Stimulated activated CD4-positive, alpha-beta T cell treated with anti-CD3 and anti-CD28 coated beads, TNF-alpha, amount 100 ng/mL, for 24 hours (primary cell): Measurements from ENCODE around the gene LRRC8D.

Experiments used
- DNase-seq, 3 experiments: peaks; one replicate each; pipeline ENCODE4 v3.0.0-alpha.2; 2020; ENCODE audit warnings: low read depth in 3 of 3

Gene LRRC8D

GRCh38 chr1:89870998-89871397 is 50.2 kb downstream of the LRRC8D start:
- no peak for DNase-seq

- DNase-seq: no peak
Observed at GRCh38 chr1:89871768-89872473, 51.1 kb downstream of the LRRC8D start.

- DNase-seq: no peak
Observed at GRCh38 chr1:89872567-89872966, 51.7 kb downstream of the LRRC8D start.

- no peak for DNase-seq
Observed at GRCh38 chr1:89873288-89873687, 52.5 kb downstream of the LRRC8D start.

GRCh38 chr1:89873770-89874169 is 52.9 kb downstream of the LRRC8D start:
- DNase-seq: no peak

DNA sequence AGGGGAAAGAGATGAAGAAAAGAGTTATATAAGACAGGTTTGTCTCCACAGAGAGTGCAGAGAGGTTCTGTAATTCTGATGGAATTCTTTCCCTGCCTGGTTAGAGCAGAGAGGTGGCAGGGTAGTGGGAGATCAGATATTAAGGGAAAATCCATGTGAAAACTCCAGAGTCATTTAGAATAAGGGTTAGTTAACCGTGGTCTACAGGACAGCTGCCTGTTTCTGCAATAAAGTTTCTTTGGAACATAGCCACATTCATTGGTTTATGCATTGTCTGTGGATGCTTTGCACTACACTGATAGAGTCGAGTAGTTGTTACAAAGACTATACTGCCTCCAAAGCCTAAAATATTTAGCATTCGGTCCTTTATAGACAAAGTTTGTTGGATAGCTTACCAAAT is 55.6 kb downstream of the LRRC8D start:
- DNase-seq: no peak

DNA sequence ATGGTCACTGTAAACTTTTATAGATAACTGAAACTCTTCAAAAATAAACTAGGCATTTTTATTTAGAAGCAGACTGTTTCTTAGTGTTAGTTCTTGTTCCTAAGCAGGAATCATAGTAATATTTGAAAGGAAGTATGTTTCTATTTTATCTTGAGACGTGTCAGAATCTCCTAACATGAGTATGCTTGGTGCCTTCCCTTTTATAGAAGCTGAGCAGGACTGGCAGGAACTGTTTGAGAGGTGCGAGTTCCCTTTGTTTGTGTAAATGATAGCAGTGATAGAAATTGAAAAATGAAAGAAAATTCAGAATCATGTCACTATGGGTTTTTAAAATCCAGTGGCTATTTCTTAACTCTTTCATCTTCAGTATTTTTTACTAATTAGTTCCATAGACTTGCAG is 56.9 kb downstream of the LRRC8D start:
- DNase-seq: no peak

DNA sequence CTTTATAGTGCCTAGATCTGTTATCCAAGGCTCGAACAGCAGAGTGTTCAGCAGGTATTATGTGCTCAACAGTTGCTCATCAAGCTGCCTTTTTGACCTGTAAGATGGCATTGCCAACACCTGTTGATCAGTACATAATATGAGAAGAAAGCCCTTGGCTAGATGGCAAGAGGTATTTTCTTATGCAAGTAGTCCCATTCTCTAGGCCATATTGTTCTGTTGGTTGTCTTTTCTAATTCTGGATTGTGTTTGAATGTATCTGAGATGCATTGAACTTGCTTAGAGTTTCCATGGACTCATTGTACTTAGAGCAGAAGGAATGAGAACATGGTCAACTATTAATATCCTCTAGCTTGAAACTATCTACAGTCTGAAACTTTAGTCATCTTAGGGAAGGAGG is 57.4 kb downstream of the LRRC8D start:
- DNase-seq: no peak

DNA sequence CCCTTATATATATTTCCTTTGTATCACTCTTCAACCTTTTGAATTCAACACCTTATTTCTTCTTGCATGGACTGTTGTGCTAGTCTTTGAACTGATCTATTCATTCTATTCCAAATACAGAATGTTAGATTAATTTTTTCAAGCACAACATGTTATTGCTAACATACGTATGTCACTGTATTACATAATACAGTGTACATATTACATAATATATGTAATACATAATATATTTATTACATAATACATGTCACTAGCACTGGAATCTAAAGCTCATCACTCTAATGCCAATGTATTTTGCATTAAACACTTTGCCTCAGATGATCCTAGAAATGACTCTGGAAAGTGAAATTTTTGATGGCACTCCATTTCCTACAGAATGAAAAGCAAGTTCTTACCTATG is 59.8 kb downstream of the LRRC8D start:
- DNase-seq: no peak

DNA sequence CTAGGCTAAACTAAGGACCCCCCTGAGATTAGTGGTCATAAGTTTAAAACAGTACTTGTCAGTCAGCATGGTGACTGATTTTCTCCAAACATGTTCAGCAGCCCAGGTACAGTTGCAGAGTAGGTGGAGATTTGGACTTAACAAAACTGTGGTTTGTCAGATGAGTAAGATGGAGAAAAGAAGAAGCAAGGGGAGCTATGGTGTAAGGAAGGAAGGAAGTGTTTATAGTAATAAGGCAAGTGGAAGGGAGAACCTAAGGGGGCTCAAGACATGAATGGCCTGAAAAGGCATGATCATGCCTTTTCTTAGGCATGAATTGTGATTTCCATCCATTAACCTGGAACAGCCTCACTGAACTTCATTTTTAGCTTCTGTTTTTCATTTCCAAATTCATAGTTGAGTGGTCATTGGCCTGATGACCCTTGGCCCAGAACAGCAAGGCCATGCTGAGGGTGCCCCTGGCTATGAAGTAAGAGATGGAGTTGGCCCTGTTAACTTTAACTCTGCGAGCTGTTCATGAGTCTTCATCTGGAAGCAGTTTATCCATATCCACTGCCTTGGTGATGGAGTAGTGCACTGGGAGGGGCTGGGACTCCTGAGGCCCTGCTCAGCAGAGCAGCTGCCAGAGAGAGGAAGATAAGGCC is 60.7 kb downstream of the LRRC8D start:
- DNase-seq: no peak

GRCh38 chr1:89882348-89883029 is 61.7 kb downstream of the LRRC8D start:
- DNase-seq: no peak

GRCh38 chr1:89883030-89883379 is 62.2 kb downstream of the LRRC8D start:
- no peak for DNase-seq

GRCh38 chr1:89884718-89885596 is 64.1 kb downstream of the LRRC8D start:
- no peak for DNase-seq

GRCh38 chr1:89887270-89887669 is 66.4 kb downstream of the LRRC8D start:
- DNase-seq: no peak

GRCh38 chr1:89887713-89888112 is 66.9 kb downstream of the LRRC8D start:
- no peak for DNase-seq

GRCh38 chr1:89888480-89889322 is 67.9 kb downstream of the LRRC8D start:
- no peak for DNase-seq

DNA sequence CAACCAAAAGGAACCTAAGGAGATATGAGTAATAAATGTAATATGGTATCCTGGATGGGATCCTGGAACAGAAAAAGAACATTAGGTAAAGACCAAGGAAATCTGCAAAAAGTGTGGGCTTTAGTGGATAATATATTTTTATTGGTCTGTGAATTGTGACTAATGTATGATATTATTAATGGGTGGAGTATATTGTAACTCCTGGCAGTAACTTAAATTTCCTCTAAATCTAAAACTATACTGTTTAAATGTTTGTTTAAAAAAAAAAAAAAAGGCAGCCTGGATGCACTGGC is 68.4 kb downstream of the LRRC8D start:
- DNase-seq: no peak

DNA sequence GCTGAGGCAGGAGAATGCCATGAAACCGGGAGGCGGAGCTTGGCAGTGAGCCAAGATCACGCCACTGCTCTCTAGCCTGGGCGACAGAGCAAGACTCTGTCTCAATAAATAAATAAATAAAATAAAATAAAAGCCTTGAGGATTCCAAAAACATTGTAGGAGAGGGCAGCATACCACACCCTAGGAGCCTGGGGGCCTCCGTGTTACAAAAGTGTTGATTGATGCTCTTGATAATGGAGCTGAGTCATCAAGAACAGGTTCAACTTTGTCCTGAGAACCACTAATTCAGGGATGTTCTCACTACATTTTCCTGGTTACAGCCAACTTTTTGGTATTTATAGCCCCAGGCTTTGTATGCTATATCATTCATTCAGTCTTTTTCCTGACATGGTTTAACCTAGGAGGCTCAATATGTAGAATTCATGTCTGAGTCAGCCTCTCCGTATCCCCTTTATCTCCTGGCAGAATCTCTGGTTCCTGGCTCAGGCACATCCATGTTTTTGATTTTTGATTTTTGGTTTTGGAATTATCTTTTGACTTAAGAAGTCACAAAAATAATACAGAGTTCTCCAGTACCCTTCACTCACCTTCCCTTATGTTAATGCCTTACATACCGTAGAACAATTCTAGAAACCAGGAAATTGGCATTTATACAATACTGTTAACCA is 69.4 kb downstream of the LRRC8D start:
- no peak for DNase-seq

GRCh38 chr1:89892816-89893215 is 72.0 kb downstream of the LRRC8D start:
- no peak for DNase-seq

- no peak for DNase-seq
Observed at GRCh38 chr1:89894210-89895201, 73.7 kb downstream of the LRRC8D start.
